ENCODE results near the gene BMP6.

Gene BMP6

GRCh38 chr6:7719364-7719850, 6.5 kb upstream of the BMP6 start:
- DNase-seq (ENCODE audit: low read depth in 2 of 2), result no peak

DNA sequence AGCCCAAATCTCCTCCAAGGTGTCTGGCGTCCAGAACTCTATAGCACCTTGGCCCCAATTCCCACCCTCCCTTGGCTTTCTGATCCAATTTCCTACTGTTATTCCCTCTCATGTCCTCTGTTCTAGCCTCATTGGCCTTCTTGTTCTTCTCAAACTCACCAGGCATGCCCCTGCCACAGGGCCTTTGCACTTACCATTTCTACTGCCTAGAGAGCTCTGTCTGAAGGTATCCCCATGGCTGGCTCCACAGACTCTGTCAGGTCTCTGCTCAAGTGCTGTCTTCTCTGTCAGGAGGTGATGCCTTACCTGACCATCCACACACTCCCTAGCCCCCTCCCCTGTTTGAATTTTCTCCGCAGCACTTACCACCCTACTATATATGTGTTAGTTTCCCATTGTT, 5.6 kb upstream of the BMP6 start:
- no peak for DNase-seq (ENCODE audit: low read depth in 2 of 2)

DNA sequence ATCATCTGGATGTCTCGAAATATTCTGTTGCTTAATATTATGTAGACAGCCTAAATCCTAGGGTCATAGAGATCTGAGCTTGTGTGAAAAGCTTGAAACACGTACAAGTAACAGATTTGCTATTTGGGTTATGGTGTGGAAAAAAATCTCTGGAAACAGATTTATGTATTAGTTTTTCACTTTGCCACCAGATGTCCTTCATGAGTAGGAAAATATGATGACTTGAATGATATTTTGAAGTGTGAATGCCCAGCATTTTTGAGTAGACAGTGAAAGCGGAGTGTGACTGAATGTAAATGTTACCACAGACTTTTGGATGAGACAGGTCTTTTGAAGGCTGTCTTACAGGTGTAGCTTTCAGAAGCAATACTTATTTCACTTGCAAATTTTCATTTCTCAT, 4.2 kb upstream of the BMP6 start:
- DNase-seq (ENCODE audit: low read depth in 2 of 2), result no peak

- peak in 1 of 2 donors; percentile 56 for DNase-seq (ENCODE audit: low read depth in 2 of 2)
Measured at GRCh38 chr6:7723041-7723447, 2.9 kb upstream of the BMP6 start.

- no peak for DNase-seq (ENCODE audit: low read depth in 2 of 2)
Measured at GRCh38 chr6:7723554-7723953, 2.3 kb upstream of the BMP6 start.

GRCh38 chr6:7725412-7725811, 487 bp upstream of the BMP6 start:
- no peak for DNase-seq (ENCODE audit: low read depth in 2 of 2)

DNA sequence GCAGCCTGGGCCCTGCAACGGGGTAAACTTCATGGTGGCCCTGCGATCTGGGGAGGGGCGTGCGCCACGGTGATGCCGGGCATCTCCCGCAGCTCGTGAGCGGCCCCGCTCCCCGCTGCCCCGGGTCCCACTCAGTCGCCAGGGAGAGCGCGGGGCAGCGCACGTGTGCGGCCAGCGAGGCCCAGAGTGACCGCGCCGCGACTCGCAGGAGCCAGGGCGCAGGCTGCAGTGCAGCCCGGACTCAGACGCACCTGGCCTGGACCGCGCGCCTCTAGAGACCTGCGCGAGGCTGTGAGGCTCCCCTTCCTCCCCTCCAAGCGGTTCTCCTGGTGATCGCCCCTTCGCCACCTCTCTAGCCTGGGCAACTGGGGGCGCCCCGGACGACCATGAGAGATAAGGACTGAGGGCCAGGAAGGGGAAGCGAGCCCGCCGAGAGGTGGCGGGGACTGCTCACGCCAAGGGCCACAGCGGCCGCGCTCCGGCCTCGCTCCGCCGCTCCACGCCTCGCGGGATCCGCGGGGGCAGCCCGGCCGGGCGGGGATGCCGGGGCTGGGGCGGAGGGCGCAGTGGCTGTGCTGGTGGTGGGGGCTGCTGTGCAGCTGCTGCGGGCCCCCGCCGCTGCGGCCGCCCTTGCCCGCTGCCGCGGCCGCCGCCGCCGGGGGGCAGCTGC, 652 bp downstream of the BMP6 start:
- no peak for DNase-seq (ENCODE audit: low read depth in 2 of 2)

GRCh38 chr6:7727086-7727945, 1.4 kb downstream of the BMP6 start:
- no peak for DNase-seq (ENCODE audit: low read depth in 2 of 2)

GRCh38 chr6:7727946-7728854, 2.3 kb downstream of the BMP6 start:
- DNase-seq (ENCODE audit: low read depth in 2 of 2), result no peak

- DNase-seq (ENCODE audit: low read depth in 2 of 2), result no peak
Measured at GRCh38 chr6:7728855-7729590, 3.1 kb downstream of the BMP6 start.

GRCh38 chr6:7730001-7730783, 4.3 kb downstream of the BMP6 start:
- no peak for DNase-seq (ENCODE audit: low read depth in 2 of 2)

DNA sequence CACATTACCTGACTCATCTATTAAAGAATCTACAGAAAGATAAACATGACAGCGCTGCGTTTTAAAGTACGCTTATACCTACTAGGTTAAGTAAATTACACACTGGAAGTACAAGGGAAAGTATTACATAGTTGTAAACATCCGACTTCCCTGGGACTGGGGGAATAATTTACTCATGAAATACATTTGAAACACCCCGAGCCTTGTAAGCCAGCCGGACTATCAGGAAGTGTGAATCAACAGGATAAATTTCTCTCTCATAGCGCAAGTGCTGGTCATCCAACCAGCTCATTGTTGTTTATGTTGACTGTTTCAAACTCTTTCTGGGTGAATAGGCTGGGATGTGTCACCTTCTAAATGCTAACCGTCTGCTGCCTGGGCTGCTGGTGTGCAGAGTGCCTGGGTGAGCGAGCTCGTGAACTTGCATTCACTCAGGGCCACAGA, 4.9 kb downstream of the BMP6 start:
- DNase-seq (ENCODE audit: low read depth in 2 of 2), result no peak

- DNase-seq (ENCODE audit: low read depth in 2 of 2), result no peak
Measured at GRCh38 chr6:7731294-7731693, 5.4 kb downstream of the BMP6 start.

DNA sequence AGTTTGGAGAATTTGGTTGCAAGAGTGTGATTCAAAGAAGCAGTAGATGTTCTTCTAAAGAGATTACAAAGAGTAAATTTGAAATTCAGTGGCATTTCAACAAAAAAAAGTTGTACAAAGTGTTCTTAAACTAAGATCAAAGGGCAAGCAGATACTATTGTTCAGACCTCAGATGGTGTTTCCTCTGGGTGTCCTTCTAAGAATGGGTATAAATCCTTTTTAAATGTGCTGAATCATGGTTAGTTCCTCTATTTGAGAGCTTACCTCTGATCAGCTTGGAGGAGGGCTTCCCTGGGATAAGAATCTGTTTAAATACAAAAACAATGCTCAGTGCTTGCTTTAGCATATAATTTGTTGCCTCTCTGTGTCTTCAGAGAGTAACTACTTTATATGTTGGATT, 6.3 kb downstream of the BMP6 start:
- DNase-seq (ENCODE audit: low read depth in 2 of 2), result no peak

GRCh38 chr6:7734707-7735383, 8.9 kb downstream of the BMP6 start:
- DNase-seq (ENCODE audit: low read depth in 2 of 2), result no peak

DNA sequence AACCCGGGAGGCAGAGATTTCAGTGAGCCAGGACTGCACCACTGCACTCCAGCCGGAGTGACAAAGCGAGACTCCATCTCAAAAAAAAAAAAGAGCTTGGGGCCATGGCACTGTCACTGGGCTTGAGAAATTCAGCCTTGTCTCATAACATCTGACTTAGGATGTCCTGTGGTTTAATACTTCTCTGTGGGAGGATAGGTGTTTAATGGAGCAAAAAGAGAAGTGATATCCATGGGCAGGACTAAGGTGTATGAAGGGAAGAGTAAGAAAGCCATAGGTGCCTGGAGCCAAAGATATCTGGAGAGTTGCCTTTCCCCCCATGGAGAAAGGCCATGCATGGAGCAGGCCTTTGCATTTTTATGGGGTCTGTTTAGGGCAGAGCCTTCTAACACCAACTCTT, 11.2 kb downstream of the BMP6 start:
- no peak for DNase-seq (ENCODE audit: low read depth in 2 of 2)

DNA sequence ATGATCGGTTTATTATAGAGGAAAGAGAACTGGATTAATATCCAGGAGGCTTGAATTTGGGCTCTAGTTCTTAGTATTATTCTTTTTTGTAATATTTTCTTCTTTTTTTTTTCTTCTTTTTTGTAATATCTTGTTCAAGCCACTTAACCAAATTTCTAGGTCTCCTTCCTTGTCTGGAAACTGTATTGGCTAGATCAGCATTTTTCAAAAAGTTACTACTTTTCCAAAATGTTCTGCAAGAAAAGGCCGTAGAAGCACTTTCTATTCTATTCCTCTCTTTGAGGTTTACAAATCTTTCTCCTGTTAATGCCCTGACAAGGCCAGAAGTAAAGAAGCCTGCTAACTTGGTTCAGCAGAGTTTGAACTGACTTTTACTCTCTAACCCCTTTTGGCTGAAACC, 12.0 kb downstream of the BMP6 start:
- DNase-seq (ENCODE audit: low read depth in 2 of 2), result no peak

DNA sequence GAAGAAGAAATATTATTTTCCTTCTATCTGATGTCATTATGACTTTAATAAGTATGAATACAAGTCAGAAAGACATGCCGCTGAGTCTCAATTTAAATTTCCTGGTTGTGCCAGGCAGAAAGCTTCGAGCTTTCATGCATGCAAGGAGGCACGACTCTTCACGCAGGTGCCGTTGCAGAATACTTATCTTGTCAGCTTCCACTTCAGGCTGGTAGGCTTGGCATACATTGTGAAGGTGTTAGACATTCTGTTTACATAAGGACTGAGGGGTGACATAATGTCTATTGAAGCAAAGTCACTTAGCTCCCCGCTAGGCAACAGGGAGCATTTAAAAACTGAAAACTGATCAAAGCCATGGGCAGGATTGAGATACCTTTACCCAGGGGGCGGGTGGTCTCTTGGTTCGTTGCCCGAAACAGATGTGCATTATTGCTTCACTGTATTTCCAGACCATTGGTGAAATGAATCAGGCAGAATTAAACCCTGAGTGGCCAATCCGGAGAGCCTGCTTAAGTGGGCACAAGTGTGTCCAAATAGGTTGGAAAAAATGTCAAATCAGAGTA, 16.4 kb downstream of the BMP6 start:
- no peak for DNase-seq (ENCODE audit: low read depth in 2 of 2)

DNA sequence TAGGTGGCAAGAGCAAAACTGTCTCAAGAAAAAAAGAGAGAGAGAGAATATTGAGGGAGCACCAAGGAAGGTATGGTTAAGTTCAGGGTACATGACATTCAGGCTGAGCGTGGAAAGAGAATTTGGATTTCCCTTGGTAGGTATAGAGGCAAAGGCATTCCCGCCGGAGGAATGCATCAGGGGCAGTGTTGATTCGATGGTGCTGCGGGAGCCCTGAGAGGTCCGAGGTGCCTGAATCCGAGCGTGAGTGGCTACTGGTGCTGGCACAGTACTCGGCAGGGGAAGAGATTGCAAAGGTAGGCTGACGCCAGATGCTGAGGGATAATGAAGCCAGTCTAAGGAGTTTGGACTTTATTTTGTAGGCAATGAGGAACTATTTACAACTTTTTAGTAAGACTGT, 20.0 kb downstream of the BMP6 start:
- DNase-seq (ENCODE audit: low read depth in 2 of 2), result no peak

DNA sequence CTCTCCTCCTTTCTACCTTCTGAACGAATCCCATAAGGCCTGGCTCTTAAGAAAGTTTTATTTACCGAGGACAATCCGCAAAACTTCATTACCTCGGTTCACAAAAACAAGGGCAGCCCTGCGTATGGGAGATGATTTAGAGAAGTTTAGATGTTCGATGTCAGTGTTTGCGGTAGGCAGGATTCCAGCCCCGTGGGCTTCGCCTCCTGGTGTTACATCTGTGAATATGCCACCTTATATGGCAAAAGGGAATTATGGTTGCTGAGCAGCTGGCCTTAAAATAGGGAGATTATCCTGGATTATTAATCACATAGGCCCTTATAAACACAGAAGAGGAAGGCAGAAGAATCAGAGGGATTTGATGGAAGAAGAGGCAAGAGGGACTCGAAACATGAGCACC, 21.1 kb downstream of the BMP6 start:
- no peak for DNase-seq (ENCODE audit: low read depth in 2 of 2)
